Inferior parietal cortex (tissue), 1 donor: Measurements from ENCODE around the gene CPS1.

Experiments used
- DNase-seq: peaks from one replicate; pipeline ENCODE4 v3.0.0-alpha.2; 2016; ENCODE audit errors: extremely low spot score

CPS1 gene

DNA sequence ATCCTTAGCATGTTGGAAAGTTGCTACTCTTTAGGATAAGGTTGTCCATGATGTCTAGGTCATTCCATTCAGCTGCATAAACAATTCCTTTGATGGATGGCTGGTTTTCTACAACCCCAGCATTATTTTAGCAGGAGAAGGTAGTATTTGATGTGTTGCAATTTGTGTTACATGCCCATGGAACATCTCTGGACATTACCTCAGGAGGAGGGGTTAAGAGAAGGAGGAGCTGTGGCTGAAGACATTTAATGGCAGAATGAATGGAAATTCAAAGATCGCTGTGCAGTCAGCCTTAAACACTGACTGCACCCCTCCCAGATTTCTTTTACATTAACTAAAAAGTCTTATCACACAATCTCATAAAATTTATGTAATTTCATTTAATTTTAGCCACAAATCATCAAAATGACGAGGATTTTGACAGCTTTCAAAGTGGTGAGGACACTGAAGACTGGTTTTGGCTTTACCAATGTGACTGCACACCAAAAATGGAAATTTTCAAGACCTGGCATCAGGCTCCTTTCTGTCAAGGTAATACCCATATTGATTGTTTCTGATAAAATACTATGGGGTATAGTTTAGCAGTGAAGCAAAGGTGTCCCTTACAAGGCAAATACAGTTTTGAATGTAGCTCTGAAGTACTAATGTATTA is at the start of gene CPS1:
TSS of gene CPS1 (plus strand) at position 271 of the 652 bp plus-strand sequence. CDS start at position 406, 135 bp downstream.
- no peak for DNase-seq

- DNase-seq, result no peak
Measured at GRCh38 chr2:210515911-210516310, 40.5 kb upstream of the CPS1 start.

DNA sequence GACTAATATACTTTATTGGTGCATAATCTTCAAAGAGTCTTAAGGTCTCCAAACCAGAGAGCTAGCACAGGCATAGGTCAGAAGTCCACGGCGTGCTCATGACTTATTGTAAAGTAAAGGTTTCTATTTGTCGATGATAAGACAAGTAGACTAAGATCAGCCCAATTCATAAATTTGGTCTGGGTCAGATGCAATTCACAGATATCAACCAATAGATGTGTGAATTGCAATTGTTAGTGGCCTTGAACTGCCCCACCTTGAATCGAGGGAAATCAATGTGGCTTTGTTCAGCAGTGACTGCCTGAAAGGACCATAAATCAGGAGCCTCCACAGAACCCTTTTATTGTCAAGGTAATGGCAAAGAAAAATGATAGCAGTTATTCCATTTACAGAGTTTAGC is 39.1 kb upstream of the CPS1 start:
- no peak for DNase-seq

GRCh38 chr2:210519594-210519993 is 36.8 kb upstream of the CPS1 start:
- peak; percentile 27 for DNase-seq

DNA sequence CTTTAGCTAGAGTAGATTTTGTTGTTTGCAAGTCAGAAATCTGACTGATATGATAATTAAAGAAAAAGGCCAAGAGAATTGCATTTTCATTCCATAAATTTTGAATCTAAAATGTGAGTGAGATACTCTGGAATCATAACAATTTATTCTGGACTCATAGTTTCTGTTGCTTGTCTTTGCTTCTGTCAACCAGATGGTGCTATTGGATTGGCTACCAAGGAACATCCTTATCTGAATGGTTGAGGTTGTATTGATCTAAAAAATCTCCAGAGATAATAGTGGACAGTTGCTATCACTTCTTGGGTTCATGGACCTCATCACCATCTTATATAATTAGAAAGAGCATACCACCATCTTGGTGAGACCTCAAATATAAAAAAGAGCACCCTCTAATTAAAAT is 34.0 kb upstream of the CPS1 start:
- no peak for DNase-seq

DNA sequence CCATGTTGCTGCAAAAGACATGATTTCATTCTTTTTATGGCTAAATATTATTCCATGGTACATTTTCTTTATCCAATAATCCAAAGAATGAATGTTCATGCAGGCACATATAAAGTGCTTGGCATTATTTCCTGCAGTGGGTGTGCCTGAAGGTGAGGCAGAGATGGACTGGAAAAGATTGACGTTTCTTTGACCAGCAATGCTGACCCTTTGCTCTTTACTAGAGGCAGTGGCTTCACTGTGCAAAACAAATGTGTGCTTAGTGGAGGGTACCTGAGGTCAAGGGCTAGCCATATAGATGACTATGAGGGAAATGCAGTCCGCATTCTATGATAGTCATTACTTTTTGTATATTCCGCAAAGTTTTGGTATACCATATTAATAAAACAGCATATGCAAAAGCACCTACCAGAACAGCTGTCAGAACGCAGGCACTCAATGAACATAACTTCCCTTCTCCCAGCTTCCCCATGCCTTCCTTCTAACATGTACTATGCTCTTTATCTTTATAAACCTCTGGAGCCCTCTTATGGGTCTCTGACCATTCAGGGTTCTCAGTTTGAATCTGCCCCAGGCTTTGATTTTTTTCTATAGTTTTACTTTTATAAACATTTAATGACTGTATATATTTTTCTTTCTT is 32.6 kb upstream of the CPS1 start:
- no peak for DNase-seq

- DNase-seq, result no peak
Measured at GRCh38 chr2:210524533-210524932, 31.9 kb upstream of the CPS1 start.

DNA sequence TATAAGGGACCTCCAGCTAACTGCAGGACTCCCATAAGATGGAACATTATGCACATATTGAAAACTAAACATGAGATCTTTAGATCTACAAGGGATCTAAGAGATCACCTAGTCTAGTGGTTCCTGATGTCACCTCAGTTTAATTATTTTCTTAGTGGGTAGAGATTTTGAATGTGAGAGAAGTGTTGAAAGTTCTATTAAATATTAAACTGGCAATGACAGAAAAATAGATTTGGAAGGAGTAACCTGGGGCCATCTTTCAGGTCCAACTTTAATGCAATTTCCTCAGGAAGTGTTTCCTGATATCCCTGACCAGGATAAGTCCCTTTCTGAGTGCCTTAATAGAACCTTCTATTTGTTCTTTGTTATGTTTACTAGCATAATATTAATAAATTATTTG is 29.1 kb upstream of the CPS1 start:
- DNase-seq, result no peak

- no peak for DNase-seq
Measured at GRCh38 chr2:210528716-210529115, 27.7 kb upstream of the CPS1 start.

DNA sequence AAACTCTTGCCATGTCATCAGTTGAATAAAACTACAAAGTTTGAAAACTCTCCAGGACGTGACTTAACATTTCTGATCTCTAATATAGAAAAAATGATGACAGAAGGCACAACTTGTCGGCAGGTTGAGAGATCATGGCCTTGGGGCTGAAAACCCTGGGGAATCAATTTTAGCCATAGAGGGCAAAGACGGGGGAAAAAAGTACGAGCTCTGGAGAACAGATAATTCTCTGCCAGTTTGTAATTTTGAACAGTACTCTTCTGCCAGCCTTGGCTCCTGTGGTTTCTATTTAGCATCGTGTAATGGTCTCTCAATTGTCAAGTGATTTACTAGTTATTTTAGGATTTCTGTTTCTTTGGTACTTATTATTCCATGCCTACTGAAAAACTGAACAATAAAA is 25.3 kb upstream of the CPS1 start:
- DNase-seq, result no peak

GRCh38 chr2:210531482-210531881 is 24.9 kb upstream of the CPS1 start:
- no peak for DNase-seq

DNA sequence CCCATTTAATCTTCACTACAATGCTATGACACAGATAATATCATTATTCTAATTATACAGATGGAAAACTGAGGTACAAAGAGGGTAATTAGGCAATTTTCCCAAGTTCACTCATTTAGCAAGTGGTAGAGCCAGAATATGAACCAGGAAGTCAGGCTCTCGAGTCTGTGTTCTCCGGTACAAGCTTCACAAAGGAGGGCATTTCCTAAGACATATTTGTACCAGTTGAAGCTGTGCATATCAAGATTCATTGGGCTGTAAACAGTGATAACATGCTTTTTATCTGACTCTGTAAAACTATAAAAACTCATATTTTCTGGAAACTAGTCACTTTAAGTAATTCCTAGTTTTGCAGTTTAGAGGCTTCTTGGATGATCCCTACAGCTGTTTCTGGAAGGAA is 23.0 kb upstream of the CPS1 start:
- no peak for DNase-seq

DNA sequence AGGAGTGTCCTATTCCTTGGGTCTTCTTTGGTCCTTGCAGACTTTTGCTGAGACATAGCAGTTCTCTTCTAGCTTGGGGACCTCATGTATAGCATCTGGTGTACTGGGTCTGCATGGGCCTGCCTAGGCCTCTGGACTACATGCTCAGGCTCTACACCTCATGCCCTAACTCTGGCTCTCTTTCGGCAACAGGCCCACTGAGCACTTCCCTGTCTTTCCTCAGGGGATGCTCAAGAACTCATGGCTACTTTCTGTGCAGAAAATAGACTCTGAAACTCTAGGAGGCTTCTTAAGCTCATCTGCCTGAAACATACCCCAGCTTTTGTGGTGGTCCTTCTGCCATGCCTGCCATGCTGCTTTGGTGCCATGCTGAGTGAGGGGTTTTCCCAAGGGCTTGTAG is 21.5 kb upstream of the CPS1 start:
- no peak for DNase-seq

DNA sequence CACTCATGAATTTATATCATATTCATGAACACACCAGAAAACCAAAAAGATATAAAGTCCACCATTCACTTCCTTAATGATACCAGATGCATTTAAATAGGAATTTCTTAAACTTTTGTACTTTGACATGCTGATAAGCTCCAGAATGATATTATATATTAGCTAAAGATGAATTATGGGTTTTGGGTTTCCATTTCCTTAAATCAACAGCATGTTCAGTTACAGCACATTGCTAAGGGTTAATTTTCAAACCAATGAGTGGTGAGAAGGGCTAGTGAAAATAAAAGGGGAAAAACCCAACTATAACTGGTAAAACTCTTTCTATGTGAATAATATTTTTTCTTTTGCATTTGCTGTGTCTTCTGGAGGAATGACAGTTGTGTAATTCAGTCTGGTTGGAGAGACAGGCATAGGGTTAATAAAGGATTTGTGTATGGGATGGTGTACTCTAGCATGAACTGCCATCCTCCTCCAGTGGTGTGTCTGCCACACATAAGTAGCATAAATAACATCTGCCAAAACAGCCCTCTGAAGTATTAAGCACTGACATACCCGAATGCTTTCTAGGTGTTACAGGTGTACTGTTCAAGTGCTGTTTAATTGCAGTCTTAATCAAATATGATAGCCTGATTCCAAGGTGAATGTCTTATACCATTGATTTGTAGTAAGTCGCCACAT is 19.3 kb upstream of the CPS1 start:
- no peak for DNase-seq

DNA sequence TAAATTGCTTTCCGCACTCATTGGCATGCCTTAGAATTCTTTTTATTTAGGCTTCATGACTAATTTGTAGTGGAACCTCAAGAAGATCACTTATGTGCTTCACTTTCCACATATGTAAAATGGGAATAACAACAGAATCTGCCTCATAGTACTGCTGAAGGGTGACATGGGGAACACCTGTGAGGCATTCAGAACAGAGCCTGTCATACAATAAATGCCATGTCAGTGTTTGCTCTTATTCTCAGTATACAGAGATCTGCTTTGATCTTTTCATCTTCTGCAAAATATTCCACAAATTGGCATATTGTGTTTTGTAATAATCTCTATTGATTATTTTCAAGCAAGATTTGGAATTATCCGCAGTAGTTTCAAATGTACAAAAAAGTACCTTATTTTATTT is 17.4 kb upstream of the CPS1 start:
- DNase-seq, result no peak

DNA sequence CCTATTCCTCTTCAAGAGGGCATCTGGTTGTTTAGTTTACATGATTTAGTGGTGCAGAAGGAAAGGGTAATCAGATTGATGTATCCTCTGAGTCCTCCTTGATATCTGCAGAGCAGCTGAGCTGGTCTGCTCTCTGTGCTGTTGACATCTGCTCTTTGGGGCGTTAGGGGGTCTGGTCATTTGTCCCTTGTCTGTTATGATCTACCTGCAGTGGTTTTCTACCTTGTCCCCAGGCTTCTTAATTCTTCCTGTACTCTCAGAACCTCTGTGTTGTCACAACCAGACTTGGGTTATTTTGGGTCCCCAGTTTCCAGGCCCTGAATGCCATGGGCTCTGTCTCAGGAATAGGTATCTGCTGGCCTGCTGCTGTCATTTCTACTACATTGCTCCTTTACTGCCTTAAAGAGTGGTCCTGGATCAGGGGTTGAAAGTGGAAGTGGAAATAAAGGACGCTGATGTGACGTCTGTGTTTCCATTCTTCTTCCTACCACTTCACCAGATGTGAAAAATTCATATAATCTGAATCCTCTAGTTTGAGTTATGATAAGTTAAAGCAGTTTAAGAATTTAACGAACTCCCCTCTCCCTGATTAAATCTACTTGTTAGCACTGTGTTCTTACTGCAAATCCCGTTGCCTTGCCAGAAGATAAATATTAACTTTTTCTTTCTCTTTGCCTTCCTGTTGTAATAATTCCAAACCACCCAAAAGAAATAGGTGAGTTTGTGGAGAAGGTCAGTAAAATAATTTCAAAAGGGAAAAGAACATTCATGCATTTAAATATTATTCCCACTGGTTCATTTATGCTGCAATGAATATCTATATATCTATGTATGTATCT is 16.6 kb upstream of the CPS1 start:
- no peak for DNase-seq

DNA sequence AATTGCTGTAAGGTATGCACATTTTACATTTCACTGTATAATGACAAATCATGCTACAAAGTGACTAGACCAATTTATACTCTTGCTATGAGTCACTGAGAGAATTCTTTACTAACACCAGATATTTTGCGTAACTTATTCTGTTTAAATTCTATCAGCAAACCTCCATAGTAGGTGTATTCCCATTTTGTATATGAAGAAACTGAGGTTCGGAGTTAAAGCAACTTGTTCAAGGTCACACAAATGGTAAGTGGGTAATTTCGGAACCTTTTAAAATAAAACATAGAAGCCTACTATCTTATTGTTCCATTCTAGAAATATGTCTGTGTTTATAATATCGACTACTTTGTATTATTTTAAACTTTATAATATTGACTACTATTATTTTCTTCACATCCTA is 15.9 kb upstream of the CPS1 start:
- no peak for DNase-seq

DNA sequence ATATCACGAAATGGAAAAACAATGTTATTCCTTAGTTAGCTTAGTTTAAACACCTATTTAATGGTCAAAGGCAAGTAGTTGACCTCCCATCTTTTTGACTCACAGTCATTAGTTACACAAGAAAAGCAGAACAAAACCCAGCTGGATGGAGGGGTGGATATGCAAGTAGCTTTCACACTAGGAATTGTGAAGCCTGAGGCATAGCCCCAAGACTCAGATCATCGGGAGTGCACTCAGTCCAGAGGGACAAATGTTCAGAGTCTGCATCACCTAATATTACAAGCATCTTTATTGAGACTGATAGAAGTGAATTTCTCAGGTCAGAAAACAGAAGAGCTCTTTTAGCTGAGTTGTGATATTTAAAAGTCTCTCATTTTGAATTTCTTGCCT is 15.5 kb upstream of the CPS1 start:
- no peak for DNase-seq

DNA sequence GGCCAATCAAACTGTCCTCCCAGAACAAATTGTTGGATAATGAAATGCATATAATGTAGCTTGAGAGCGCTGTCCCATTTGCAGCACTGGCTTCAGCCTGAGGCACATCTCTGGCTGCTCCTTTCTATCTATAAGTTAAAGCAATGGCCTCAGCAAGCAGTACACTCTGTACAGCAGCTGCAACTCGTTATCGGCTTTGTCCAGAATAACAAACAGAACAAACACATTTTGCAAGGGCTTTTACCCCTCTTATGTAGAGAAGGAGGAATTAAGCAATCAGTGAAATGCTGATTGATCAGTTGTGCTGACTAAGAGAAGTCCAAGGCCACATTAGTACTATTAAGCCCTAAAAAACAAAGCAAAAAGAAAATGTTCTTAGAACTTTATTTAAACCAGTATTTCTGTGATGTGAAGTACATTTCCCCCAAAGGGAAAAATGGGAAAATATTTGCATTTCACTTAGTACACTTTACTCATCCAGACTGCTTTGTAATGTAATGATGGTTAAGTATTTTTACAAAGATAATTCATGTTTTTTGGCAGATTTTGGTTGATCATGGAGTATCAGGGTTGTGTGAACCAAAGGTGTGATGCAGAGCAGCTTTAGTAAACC is 15.0 kb upstream of the CPS1 start:
- peak; percentile 26 for DNase-seq

GRCh38 chr2:210544007-210544590 is 12.3 kb upstream of the CPS1 start:
- no peak for DNase-seq

DNA sequence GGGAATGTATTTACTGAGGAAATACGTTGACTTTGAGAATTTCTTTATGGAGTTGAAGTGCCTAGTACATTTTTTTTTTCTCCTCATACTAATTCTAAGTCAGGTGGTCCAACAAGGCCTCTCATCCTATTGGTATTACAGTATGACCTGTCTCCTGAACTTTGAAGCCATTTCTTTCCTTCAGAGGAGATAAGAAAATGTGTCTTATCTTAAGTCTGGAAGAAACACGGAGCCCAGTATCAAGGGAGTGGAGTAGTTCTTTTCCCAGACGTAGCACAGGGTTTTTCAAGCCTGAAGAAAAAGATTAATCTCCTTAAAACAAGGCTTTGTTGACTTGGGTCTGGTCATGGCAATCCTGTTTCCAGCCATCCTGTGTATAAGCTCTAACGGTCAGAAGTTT is 11.6 kb upstream of the CPS1 start:
- DNase-seq, result no peak
